Stimulated activated CD4-positive, alpha-beta T cell treated with anti-CD3 and anti-CD28 coated beads, Interleukin-2, amount 100 ng/mL, for 24 hours (primary cell): ENCODE data around the gene STXBP5.

Experiments used
- DNase-seq, 2 donors: peaks; one replicate each; pipeline ENCODE4 v3.0.0-alpha.2; 2020

STXBP5 gene

DNA sequence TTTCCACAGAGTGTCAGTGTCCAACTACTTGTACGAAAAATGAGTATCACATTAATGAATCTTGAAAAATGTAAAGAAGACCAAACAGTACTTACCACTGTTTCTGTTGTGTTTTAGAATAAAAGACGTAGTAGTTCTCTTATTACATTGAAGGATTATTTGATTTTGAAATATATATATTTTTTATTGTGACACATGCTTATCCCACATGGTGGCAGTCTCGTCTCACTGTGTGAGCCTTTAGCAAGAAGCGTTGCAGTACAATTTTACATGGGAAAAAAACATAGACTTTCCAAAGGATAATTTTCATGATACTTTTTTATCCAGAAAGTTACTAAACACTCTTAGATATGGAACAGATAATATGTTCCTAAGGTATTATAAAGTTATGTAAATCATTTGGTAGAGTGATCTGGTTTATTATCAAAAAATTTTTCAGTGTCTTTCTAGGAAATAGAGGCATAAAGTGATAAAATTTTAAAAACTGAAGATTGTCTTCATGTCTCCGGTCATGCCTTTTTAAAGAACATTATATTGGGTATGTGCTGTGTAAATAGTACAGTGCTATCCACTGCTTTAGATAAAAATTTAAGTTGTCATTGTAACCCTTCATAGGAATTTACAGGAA is 186.8 kb downstream of the STXBP5 start:
- DNase-seq, result no peak

DNA sequence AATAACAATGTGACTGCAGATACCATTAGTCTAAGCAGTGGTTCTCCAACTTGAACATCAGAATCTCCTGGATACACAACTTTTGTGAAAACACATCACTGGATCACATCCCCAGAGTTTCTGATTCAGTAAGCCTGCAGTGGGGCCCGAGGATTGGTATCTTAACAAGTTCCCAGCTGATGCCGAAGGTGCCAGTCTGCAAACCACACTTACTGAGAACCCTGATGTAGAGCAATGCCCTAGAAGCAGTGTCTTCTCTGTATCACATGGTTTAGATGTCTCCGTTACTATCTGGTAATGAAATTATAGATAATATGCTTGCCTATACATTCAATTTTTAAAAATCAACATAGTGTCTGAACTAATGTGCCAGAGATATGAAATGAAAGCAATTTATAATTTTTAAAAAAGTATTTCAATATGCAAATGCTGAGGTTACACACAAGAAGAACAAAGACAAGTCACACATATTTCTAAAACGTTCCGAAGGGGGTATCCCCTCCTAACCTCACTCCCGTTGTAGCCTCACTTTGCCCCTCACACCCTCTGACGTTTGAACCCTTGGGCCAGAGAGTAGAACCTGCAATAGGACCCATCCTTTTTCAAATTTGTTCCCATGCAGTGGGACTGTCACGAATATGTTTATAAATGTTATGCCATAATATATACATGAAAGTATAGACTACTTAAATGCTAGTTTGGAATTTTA is 188.9 kb downstream of the STXBP5 start:
- no peak for DNase-seq

DNA sequence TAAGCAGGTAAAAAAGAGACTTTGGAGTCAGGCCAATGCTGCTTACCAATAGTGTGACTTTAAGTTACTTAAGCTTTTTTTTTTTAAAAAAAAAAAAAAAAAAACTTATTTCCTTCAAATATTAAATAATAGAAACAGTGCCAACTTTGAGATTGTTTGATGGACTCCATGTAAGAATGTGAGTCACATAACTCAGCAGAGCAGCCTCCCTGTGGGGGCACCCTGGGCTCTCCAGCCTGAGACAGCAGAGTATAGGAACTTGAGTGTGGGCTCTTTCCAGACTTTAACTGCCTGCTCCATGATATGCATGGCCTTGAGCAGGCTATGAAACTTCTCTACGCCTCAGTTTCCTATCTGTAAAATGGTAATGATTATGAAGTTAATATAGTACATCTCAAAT is 190.9 kb downstream of the STXBP5 start:
- DNase-seq, result no peak

DNA sequence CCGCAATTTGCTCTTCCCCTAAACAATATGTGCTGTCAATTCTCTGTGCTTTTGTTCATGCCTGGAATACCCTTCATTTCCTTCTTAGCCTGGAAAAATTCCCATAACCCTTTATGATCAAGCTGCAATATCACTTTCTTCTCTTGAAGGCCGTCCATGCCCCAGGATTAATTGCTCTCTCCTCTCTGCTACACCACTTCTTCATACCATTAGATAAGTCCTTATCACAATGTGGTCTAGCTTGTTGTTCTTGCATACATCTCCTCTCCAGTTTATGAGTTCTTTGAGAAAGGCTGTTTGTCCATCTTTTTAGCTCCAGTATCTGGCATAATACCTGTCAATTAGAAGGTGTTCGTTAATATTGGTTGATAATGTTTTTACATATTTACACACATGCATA is 193.1 kb downstream of the STXBP5 start:
- DNase-seq, result no peak

DNA sequence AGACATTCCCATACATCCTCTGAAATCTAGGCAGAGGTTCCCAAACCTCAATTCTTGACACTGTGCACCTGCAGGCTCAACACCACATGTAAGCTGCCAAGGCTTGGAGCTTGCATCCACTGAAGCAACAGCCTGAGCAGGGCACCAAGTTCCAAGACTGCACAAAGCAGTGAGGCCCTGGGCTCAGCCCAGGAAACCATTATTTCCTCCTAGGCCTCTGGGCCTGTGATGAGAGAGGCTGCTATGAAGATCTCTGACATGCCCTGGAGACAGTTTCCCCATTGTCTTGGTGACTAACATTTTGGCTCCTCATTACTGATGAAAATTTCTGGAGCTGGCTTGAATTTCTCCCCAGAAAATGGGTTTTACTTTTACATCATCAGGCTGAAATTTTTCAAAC is 196.8 kb downstream of the STXBP5 start:
- no peak for DNase-seq

DNA sequence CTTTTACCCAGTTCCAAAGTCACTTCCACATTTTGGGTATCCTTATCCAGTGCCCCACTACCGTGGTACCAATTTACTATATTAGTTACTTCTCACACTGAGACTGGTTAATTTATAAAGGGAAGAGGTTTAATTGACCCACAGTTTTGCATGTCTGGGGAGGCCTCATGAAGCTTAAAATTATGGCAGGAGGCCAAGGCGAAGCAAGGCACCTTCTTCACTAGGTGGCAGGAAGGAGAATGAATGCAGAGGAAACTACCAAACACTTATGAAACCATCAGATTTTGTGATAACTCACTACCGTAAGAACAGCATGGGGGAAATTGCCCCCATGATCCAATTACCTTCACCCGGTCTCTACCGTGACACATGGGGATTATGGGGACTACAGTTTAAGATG is 197.6 kb downstream of the STXBP5 start:
- no peak for DNase-seq

DNA sequence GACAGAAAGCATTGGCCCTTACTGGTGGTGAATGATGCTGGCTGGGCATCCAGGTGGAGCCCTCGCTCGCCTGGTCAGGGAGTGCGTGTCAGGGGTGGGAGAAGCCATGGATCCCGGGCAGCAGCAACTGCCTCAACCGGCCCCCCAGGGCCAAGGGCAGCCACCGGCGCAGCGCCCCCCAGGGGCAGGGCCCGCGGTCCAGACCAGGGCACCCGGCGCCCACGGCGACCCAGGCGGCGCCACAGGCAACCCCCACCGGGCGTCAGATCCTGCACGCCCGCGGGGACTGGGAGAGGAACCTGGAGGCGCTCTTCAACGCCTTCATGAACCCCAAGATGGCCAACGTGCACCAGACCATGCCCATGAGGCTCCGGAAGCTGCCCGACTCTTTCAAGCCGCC is 202.6 kb downstream of the STXBP5 start:
- DNase-seq, result no peak

DNA sequence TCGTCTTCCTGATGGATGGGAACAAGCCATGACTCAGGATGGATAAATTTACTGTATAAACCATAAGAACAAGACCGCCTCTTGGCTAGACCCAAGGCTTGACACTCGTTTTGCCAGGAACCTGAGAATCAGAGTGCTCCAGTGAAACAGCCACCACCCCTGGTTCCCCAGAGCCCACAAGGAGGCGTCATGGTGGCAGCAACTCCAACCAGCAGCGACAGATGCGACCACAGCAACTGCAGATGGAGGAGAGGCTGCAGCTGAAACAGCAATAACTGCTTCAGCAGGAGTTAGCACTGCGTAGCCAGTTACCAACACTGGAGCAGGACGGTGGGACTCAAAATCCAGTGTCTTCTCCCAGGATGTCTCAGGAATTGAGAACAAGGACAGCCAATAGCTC is 203.4 kb downstream of the STXBP5 start:
- no peak for DNase-seq

DNA sequence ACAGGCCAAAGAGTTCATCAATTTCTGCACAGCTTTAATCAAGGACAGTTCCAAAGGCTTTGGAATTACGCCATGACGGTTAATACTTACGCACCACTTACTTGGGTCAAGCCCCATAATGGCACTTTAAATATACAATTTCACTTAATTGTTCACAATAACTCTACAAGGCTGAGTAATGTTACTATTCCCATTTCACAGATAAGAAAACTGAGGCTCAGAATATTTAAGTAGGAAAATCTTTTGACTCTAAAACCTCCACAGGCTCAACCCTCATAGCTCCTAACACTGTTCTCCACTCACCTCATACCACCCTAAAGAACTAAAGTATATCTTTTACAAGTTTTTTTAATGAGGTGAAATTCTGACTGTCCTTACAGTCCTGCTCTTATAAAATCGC is 212.4 kb downstream of the STXBP5 start:
- no peak for DNase-seq

DNA sequence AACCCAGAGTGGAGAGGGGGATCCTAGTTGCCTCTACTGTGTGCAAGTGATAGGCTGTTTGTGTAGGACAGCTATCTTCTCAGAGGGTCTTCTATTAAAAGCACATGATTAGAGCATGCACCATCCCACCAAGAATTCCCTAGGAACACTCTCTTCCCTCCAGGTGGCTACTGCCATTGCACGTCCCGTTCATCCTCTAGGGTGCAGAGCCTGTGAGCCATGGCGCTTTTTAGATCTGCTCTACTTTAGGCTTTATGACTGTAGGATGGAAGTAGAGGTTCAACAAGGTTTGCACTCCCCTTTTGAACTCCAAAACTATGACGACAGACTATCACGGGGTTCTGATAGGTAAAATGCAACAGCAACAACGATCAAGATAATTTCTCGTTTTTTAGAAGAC is 213.7 kb downstream of the STXBP5 start:
- DNase-seq, result no peak

DNA sequence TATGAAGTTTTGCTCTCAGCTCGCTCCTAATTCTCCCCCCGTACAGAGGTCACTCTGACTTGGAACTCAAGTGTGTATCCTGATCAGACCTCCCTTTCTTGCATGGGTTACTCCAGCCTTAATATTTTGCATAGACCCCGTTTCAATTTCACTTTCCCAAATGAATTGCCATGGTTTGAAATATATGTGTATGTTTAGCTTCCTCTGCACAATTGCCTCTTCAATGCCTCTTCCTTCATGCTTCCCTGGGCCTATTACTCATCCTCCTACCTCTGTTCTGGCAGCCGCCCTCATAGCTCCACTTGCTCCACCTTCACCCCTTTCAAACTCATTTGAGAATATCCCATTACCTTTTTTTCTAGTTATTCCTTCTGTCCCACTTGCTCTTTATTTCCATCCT is 214.3 kb downstream of the STXBP5 start:
- DNase-seq, result no peak

DNA sequence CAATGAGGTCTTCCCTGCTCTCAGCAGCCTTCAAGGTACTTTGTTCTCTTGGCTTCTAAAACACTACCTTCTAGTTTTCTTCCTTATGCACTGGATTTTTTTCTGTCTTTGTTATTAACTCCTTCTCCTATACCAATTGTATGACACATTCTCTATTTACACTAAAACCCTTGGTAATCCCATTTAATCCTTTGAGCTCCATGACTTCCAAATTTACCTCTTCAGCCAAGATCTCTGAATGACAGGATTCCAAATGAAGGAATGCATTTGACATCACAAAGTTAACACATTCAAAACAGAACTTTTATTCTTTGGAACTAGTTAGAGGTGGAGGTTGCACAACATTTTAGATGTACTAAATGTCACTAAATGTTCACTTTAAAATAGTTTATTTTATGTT is 217.7 kb downstream of the STXBP5 start:
- no peak for DNase-seq

DNA sequence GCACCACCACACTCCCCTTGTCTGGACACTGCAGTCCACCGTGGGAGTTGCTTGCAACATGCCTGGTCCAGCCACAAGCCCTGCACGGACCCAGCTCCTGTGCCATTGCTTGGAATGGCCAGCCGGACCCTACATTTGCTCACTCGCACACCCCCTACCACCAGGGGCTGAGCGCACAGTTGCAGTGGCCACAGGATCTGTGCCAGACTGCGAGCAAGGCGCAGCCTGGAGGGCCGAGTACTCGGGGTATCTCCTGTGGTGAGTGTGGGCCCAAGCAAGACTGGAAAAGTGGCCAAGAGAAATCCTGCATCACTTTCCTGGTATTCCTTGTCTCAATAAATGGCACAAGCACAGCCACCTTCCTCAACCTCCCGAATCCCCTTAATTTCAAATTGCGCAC is 218.9 kb downstream of the STXBP5 start:
- DNase-seq, result no peak

DNA sequence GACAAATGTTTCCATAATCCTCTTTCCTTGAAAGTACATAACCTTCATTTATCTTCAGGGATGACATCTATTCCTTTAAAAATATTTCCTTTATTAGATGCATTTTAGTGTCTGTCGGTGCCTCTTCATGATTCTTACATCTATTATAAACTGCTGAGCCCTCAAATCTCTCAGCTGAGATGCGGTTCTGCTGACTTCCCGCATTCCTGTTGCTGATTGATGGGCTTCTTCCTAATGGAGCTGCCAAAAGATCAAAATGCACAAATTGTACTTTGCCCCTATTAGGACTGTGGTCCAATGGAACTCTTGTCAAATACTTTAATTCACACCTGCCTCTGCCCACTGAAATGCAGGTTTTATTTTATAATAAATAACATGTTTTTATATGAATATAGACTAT is 225.6 kb downstream of the STXBP5 start:
- DNase-seq, result no peak

DNA sequence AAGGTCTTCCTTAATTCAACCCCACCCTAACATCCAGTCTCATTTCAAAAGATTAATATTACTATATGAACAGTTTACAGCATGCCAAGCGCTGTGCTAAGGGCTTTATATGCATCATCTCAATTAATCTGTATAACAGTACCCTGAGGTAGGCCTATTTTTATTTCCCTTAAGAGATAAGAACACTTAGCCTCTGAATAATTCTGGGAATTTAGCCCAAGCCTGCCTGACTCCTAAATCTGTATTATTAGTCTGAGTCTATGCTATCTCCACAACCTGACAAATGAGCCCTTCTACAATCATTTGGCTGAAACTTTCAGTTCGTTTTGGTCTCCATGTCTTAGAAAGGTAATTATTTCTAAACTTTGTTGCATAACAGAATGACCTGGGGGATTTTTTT is 226.6 kb downstream of the STXBP5 start:
- no peak for DNase-seq

DNA sequence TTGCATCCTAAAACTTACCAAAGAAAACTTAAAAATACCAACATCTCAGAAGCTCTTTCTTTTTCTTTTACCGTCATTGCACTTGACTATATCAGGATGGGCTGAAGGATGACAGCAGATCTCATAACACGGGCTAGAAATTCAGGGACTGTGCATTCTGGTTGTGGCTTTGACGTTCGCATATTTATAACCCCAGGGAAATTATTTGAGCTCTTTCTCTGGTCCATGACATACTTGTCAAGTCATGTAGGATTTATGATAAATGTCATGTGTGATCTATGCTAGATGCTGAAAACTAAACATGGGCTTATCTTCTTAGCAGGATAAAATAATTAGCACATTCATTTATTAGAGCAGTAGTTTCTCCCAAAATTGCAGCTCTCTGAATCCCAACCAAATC is 229.9 kb downstream of the STXBP5 start:
- no peak for DNase-seq

DNA sequence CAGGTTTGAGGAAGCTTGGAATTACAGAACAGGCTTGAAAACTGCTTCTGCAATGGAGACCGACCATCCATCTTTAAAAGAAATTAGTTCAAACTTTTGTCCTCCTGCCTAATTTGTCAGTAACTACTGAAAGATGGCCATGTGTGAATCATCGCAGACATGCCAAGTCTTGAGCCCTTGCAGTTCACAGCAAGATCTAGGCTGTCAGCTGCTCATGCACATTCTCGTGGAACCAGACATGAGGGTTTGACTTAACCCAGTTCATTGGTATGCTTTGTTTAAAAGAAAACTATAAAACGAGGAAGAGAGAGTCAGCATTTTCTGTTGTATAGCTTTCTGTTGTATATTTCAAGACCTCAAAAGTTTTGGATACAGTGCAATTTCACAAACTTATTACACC is 230.3 kb downstream of the STXBP5 start:
- no peak for DNase-seq

DNA sequence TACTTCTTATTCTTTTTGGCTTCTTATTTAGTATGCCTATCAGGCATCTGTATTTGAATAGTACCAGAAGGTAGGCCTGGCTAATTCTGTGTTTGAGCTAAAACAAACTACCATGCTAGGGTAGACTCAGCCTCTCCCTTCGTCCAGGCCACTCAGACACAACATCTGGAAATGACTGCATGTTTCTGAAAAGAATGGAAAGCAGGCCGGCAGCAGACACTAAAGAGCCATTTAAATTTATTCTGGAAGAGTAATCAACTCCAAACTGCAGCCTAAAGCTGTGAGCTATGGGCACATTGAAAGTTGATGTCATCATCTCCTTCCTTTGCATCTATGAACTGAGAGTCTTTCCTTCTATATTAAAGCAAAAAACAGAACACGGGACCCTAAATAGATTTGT is 233.4 kb downstream of the STXBP5 start:
- DNase-seq, result no peak

DNA sequence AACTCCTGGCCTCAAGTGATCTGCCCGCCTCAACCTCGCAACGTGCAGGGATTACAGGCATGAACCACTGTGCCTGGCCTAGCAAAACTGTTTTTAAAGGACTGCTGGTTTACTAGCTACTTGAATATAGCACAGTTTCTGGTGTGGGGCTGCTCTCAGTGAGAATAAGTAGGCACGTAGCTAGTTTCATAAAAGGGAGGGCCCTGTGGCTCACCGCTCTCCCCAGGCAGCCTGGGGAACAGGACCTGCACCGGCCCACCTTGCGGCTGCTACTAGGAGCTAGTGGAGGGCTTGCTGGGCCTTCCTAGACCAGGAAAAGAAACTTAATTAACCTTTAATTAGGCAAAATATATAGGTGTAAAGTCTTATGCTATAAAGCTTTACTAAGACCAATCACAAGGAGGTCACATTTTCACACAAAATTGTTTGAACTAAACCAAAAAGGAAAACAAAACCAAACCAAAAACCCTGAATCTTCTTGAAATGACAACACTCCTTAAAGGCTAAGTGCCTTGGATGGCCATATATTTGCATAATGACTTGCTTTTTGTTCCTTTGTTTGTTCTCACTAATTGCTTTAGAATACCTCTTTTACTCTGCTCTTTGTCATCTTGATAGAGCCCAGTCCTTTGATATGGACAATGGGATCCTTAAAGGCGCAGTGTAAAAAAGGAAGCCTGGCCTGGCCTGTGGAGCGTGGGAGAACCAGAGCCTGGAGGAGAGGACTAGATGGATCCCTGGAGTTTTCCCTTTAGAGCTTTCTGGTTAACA is 234.7 kb downstream of the STXBP5 start:
- DNase-seq, result no peak
